GM19468 (cell line): ENCODE results near the gene CAVIN3.

Source experiments
- ATAC-seq: cut with Tn5 transposase; IDR thresholded peaks from one replicate; pipeline ENCODE4 v1.9.1; 2021; ENCODE audit warnings: mild to moderate bottlenecking, moderate library complexity, moderate number of reproducible peaks; ENCODE audit not compliant: unreplicated experiment; ENCODE audit errors: extremely low read depth

Gene CAVIN3

GRCh38 chr11:6320411-6321155 lies at the start of gene CAVIN3:
Gene CAVIN3 (minus strand): TSS chr11:6320501. CDS start chr11:6320476, 25 bp downstream.
- ATAC-seq = no peak

- no peak for ATAC-seq
These were observed 45.4 kb upstream of the CAVIN3 start for GRCh38 chr11:6365659-6366058.

GRCh38 chr11:6362873-6363678 lies 42.8 kb upstream of the CAVIN3 start:
- peak; percentile 93 for ATAC-seq

- no peak for ATAC-seq
These were observed 42.0 kb upstream of the CAVIN3 start for GRCh38 chr11:6362185-6362872.

GRCh38 chr11:6360183-6360582 lies 39.9 kb upstream of the CAVIN3 start:
- no peak for ATAC-seq

- ATAC-seq = no peak
These were observed 36.9 kb upstream of the CAVIN3 start for GRCh38 chr11:6357222-6357621.

GRCh38 chr11:6356503-6357055 lies 36.3 kb upstream of the CAVIN3 start:
- ATAC-seq = no peak

GRCh38 chr11:6354651-6355485 lies 34.6 kb upstream of the CAVIN3 start:
- no peak for ATAC-seq

- ATAC-seq = no peak
These were observed 33.2 kb upstream of the CAVIN3 start for GRCh38 chr11:6353367-6353987.

GRCh38 chr11:6351782-6352382 lies 31.6 kb upstream of the CAVIN3 start:
- ATAC-seq = no peak

GRCh38 chr11:6350486-6350885 lies 30.2 kb upstream of the CAVIN3 start:
- no peak for ATAC-seq

GRCh38 chr11:6350043-6350442 lies 29.7 kb upstream of the CAVIN3 start:
- no peak for ATAC-seq

- no peak for ATAC-seq
These were observed 25.1 kb upstream of the CAVIN3 start for GRCh38 chr11:6345366-6345765.

- no peak for ATAC-seq
These were observed 16.0 kb upstream of the CAVIN3 start for GRCh38 chr11:6336293-6336692.

- ATAC-seq = no peak
These were observed 14.5 kb upstream of the CAVIN3 start for GRCh38 chr11:6334806-6335205.

GRCh38 chr11:6333095-6333494 lies 12.8 kb upstream of the CAVIN3 start:
- ATAC-seq = no peak

- no peak for ATAC-seq
These were observed 11.8 kb upstream of the CAVIN3 start for GRCh38 chr11:6332066-6332465.

GRCh38 chr11:6328321-6328720 lies 8.0 kb upstream of the CAVIN3 start:
- ATAC-seq = no peak

- ATAC-seq = no peak
These were observed 7.5 kb upstream of the CAVIN3 start for GRCh38 chr11:6327806-6328205.
